Epithelial cell of esophagus (primary cell): ENCODE measurements around the gene RASSF7.
A peak's percentile ranks its signal among the peaks of the same experiment; 100 is the strongest.

Source experiments
- DNase-seq: peaks from one replicate; pipeline ENCODE4 v3.0.0; 2010; ENCODE audit warnings: low read depth
- H3K4me3 ChIP-seq: 2 replicates; pipeline ENCODE4 v1.5.1; 2011; ENCODE audit warnings: mild to moderate bottlenecking, low read length, control low read depth
- TF ChIP-seq, protein P1 (sequence below): IDR thresholded peaks from 2 replicates; pipeline ENCODE4 v1.5.1; 2011; ENCODE audit warnings: low read depth, mild to moderate bottlenecking, low read length, control low read depth, inconsistent platforms; ENCODE audit not compliant: insufficient read depth; ENCODE audit errors: missing control alignments

The RASSF7 gene

DNA sequence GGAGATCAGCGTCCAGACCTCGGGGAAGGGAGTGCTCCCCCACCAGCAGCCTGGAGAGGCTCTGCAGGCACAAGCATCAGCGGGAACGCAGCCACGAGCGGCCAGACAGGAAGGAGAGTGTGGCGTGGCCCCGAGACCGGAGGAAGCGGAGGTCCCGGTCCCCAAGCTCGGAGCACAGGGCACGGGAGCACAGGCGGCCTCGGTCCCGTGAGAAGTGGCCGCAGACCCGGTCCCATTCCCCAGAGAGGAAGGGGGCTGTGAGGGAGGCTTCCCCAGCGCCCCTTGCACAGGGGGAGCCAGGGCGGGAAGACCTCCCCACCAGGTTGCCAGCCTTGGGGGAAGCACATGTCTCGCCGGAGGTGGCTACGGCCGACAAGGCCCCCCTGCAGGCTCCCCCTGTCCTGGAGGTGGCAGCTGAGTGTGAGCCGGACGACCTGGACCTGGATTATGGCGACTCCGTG is 48.1 kb downstream of the RASSF7 start:
- no peak overlapping the region for H3K4me3 ChIP-seq
- no peak for DNase-seq
- TF ChIP-seq, protein P1, sequence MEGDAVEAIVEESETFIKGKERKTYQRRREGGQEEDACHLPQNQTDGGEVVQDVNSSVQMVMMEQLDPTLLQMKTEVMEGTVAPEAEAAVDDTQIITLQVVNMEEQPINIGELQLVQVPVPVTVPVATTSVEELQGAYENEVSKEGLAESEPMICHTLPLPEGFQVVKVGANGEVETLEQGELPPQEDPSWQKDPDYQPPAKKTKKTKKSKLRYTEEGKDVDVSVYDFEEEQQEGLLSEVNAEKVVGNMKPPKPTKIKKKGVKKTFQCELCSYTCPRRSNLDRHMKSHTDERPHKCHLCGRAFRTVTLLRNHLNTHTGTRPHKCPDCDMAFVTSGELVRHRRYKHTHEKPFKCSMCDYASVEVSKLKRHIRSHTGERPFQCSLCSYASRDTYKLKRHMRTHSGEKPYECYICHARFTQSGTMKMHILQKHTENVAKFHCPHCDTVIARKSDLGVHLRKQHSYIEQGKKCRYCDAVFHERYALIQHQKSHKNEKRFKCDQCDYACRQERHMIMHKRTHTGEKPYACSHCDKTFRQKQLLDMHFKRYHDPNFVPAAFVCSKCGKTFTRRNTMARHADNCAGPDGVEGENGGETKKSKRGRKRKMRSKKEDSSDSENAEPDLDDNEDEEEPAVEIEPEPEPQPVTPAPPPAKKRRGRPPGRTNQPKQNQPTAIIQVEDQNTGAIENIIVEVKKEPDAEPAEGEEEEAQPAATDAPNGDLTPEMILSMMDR = no peak

DNA sequence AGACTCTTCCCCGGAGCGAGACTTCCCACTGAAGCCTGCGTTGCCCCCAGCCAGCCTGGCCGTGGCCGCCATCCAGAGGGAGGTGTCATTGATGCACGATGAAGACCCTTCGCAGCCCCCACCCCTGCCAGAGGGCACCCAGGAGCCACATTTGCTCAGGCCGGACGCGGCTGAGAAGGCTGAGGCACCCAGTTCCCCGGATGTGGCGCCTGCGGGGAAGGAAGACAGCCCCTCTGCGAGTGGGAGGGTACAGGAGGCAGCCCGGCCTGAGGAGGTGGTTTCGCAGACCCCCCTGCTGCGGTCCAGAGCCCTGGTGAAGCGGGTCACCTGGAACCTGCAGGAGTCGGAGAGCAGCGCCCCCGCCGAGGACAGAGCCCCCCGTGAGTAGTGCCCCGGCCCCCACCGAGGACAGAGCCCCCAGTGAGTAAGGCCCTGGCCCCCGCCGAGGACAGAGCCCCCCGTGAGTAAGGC is 48.6 kb downstream of the RASSF7 start:
- DNase-seq = no peak
- H3K4me3 ChIP-seq = no peak overlapping the region
- TF ChIP-seq, protein P1 = no peak

DNA sequence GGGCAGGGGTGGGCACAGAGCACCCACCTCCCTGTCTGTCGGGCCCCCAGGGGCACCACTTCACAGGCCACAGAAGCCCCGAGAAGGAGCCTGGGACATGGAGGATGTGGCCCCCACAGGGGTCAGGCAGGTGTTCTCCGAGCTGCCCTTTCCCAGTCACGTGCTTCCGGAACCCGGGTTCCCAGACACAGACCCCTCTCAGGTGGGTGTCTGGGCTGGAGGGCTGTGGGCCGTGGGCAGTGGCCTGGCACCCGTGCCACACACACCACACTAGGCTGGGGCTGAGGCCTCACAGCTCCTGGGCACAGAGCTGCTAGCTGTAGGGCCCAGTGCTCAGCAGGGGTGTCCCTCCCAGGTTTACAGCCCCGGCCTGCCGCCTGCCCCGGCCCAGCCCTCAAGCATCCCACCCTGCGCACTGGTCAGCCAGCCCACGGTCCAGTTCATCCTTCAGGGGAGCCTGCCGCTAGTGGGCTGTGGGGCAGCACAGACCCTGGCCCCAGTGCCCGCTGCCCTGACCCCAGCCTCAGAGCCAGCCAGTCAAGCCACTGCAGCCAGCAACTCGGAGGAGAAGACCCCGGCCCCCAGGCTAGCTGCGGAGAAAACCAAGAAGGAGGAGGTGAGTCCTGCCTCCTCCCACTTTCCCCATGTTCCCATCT is 49.5 kb downstream of the RASSF7 start:
- H3K4me3 ChIP-seq = no peak overlapping the region
- DNase-seq = no peak
- TF ChIP-seq, protein P1 = no peak

DNA sequence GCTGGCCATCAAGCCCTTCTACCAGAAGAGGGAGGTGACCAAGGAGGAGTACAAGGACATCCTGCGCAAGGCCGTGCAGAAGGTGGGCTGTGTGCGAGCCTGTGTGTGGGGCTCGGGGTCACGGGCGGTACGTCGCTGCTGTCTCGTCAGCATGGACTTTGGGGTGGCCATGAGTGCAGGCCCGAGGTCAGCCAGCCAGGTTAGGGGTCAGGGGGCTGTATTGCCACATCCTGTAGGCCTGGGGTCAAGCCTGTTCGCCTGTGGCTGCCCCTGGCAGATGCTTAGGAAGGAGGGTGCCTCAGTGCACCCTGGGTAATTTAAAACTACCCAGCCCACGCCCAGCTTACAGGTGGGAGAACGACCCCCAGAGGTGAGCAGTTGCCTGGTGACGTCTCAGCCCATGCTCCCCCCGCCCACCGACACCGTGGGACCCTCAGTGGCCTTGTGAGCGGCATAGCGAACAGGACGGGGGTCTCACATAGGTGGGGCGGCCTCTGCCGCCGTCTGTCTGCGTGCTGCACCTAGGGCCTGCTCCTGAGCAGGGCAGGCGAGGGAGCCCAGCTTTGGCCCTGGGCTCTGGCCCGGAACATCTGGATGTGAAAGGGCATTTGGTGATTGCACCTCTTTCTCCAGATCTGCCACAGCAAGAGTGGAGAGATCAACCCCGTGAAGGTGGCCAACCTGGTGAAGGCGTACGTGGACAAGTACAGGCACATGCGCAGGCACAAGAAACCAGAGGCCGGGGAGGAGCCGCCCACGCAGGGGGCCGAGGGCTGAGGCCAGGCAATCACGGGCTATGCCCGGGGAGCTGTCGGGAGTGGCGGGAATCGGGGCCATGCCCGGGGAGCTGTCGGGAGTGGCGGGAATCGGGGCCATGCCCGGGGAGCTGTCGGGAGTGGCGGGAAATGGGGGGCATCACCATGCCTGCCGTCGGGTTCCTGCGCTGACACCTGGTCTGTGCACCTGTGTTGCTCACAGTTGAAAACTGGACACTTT is 50.5 kb downstream of the RASSF7 start:
- DNase-seq = no peak
- TF ChIP-seq, protein P1 = no peak
- no peak overlapping the region for H3K4me3 ChIP-seq

DNA sequence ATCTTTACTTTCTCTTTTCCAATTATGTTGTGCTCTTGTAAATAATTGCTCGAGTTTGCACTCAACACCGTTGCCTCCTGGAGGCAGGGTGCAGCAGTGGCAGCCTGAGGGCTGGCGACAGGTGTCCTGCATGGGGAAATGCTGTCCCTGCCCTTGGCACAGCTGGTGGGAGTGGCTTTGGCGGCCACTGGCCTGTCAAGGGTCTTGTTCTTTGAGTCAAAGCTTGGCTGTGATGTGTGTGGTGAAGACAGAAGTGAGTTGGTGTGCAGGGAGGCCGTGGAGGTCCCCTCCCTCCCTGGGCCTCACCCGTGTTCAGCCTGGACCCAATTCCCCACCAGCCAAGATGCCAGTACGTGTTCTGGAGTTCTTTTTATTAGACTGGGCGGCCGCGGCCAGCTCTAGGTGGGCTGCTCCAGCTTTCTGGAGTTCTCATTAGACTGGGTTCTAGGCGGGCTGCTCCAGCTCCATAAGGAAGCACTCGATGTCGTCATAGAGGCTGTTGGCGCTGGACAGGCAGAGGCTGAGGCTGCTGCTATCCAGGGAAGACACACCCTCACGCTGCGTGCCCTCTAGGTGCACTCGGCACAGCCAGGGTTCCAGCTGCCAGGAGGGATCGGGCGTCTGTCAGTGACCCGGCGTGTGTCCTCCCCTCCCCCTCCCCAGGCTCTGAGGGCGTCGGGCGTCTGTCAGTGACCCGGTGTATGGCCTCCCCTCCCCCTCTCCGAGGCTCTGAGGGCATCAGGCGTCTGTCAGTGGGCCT is 51.6 kb downstream of the RASSF7 start:
- DNase-seq = peak; percentile 40
- TF ChIP-seq, protein P1 = peak; percentile 34
- H3K4me3 ChIP-seq = no peak overlapping the region

DNA sequence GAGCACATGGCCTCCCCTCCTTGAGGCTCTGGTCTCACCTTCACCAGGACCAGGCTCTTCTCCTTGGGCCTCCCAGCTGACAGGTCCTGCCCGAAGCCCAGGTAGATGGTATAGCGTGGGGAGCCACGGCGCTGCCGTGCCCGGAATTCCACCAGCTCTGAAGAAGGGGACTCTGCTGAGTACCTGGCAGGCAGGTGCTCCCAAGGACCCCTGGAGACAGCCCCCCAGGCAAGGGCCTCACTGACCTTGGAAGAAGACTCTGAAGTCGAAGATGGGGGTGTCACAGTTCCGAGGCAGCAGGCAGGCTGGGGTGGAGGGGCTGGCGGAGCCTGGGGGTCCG is 52.2 kb downstream of the RASSF7 start:
- TF ChIP-seq, protein P1 = no peak
- DNase-seq = no peak
- H3K4me3 ChIP-seq = no peak overlapping the region
